Fibroblast of lung (primary cell): ENCODE measurements around the gene KIF26A. TPM values are rescaled to one million over a fixed set of nuclear protein-coding genes. Genes with fewer than 3 reads are reported as not detected.

Experiments used
- DNase-seq, 2 donors: peaks; one replicate each; pipeline versions ENCODE4 v3.0.0 to v3.0.0-alpha.2; 2010; ENCODE audit warnings: low read depth in 2 of 2
- H2AFZ ChIP-seq: 2 replicates; pipeline ENCODE4 v1.5.1; 2012; ENCODE audit warnings: low read length, control low read depth, inconsistent platforms
- H3K27ac ChIP-seq: 2 replicates; pipeline ENCODE4 v1.5.1; 2011; ENCODE audit warnings: low read length, control low read depth; ENCODE audit not compliant: insufficient read depth
- H3K27me3 ChIP-seq: 2 replicates; pipeline ENCODE4 v1.5.1; 2011; ENCODE audit warnings: mild to moderate bottlenecking, low read length; ENCODE audit not compliant: control insufficient read depth, insufficient read depth
- H3K36me3 ChIP-seq: 2 replicates; pipeline ENCODE4 v1.5.1; 2011; ENCODE audit warnings: low read length; ENCODE audit not compliant: control insufficient read depth, insufficient read depth
- H3K4me1 ChIP-seq: 2 replicates; pipeline ENCODE4 v1.5.1; 2011; ENCODE audit warnings: low read length; ENCODE audit not compliant: control insufficient read depth, insufficient read depth; ENCODE audit errors: extremely low read depth
- H3K4me2 ChIP-seq: 2 replicates; pipeline ENCODE4 v1.5.1; 2011; ENCODE audit warnings: low read length, control low read depth; ENCODE audit not compliant: insufficient read depth; ENCODE audit errors: extremely low read depth
- H3K4me3 ChIP-seq, 4 experiments: fragments of 200-600 bp in 1 of 4; sonication (generic) in 1 of 4; replicated peaks in 1 of 4; 2 replicates each; pipeline ENCODE4 v1.5.1; 2011 to 2016; ENCODE audit warnings: low read length in 4 of 4, low read depth in 3 of 4, mild to moderate bottlenecking in 3 of 4, control low read depth in 2 of 4, inconsistent platforms in 1 of 4, mixed read lengths in 1 of 4; ENCODE audit not compliant: insufficient read depth in 1 of 4; ENCODE audit errors: control extremely low read depth in 1 of 4
- H3K79me2 ChIP-seq: 2 replicates; pipeline ENCODE4 v1.5.1; 2012; ENCODE audit warnings: mild to moderate bottlenecking, low read length, inconsistent platforms; ENCODE audit not compliant: control insufficient read depth, insufficient read depth
- H3K9ac ChIP-seq: 2 replicates; pipeline ENCODE4 v1.5.1; 2011; ENCODE audit warnings: mild to moderate bottlenecking, low read length, control low read depth; ENCODE audit not compliant: insufficient read depth
- H3K9me3 ChIP-seq: 2 replicates; pipeline ENCODE4 v1.5.1; 2012; ENCODE audit warnings: low read depth, low read length; ENCODE audit not compliant: control insufficient read depth, insufficient read depth
- H4K20me1 ChIP-seq: 2 replicates; pipeline ENCODE4 v1.5.1; 2011; ENCODE audit warnings: low read length; ENCODE audit not compliant: control insufficient read depth, insufficient read depth; ENCODE audit errors: extremely low read depth
- EZH2 ChIP-seq: IDR thresholded peaks from 2 replicates; pipeline ENCODE4 v1.5.1; 2012; ENCODE audit warnings: low read length, control low read depth, mild to moderate bottlenecking; ENCODE audit errors: missing control alignments
- polyA plus RNA-seq, 2 donors: library from polyadenylated mRNA; depleted of rRNA in 1 of 2; stranded (reverse) in 1 of 2; unstranded in 1 of 2; fragments of >200 nt; gene quantifications; 2 replicates each; pipeline ENCODE4 v1.2.1, GENCODE V29; 2011 to 2012; ENCODE audit warnings: missing spikeins in 1 of 2
- total RNA-seq: library from RNA; depleted of rRNA; stranded (reverse); fragments of >200 nt; gene quantifications from 2 replicates; pipeline ENCODE4 v1.2.1, GENCODE V29; 2014
- TF ChIP-seq, protein P1 (sequence below), 2 donors: IDR thresholded peaks in 1 of 2; conservative IDR thresholded peaks in 1 of 2; 1 replicate in 1 of 2; 2 replicates in 1 of 2; pipeline ENCODE4 v1.5.1; 2011 to 2012; ENCODE audit warnings: low read length in 2 of 2, control low read depth in 1 of 2, inconsistent platforms in 1 of 2, low read depth in 1 of 2, mild to moderate bottlenecking in 1 of 2

KIF26A gene
- total and polyA plus RNA-seq, 2 donors (not counting 1 experiment from before 2014, with no cell fraction given): 0.01 to 2.0 TPM

DNA sequence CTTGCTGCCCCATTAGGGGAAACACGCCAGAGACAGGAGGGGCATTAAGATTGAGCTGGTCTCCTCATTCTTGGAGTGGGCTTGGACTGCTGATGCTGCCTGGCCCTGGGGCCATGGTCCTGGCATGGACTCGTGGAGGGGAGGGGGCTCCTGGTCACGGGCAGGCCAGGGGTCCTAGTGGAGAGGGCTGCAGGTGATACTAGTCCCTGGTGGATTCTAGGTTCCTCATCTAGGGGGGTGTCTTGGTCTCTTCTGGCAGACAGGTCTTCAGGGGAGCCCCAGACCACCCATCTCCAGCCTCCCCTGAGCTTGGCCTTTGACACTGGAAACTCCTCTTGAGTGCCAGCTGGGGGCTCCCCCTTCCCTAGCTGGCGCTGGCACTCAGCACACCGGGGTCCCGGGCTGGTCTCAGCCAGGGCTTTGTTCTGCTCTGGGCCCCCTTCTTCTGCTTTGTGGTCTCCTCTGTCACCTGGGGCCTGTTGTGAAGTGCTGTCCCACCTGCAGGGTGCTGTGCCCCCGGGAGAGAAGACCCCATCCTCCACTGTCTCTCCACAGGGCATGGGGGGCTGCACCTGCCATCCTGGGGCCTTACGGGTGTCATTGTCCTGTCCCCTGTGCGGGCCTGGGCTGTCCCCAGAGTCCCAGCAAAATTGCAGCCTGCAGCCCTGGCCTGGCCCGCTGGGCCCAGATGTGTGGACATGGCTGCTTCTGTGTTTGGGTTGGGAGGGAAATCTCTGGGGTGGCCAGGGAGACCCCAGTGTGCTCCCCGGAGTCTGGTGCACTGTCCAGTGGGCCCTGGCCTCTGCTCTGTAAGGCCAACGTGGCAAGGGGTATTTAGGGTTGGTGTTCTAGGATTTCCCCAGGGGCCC is 2.3 kb downstream of the KIF26A start:
- Histone ChIP-seq H3K27me3 (peaks cover 8% of the 10 kb centered on the region), H4K20me1 (no peaks in the 10 kb centered on the region), H3K9ac (no peak overlapping the region), H3K4me2 (no peak overlapping the region), H2AFZ (no peak overlapping the region), H3K79me2 (no peaks in the 10 kb centered on the region), H3K9me3 (no peaks in the 10 kb centered on the region), H3K4me1 (no peaks in the 10 kb centered on the region), H3K27ac (no peak overlapping the region), H3K36me3 (no peaks in the 10 kb centered on the region), H3K4me3 (no peak overlapping the region)
- no peak for TF ChIP-seq EZH2
- TF ChIP-seq, protein P1, sequence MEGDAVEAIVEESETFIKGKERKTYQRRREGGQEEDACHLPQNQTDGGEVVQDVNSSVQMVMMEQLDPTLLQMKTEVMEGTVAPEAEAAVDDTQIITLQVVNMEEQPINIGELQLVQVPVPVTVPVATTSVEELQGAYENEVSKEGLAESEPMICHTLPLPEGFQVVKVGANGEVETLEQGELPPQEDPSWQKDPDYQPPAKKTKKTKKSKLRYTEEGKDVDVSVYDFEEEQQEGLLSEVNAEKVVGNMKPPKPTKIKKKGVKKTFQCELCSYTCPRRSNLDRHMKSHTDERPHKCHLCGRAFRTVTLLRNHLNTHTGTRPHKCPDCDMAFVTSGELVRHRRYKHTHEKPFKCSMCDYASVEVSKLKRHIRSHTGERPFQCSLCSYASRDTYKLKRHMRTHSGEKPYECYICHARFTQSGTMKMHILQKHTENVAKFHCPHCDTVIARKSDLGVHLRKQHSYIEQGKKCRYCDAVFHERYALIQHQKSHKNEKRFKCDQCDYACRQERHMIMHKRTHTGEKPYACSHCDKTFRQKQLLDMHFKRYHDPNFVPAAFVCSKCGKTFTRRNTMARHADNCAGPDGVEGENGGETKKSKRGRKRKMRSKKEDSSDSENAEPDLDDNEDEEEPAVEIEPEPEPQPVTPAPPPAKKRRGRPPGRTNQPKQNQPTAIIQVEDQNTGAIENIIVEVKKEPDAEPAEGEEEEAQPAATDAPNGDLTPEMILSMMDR (conservative IDR thresholded peaks at IDR 0.05 in 1 of 2, IDR thresholded peaks at IDR 0.05 in 1 of 2; ENCODE audit: low read depth in 1 of 2, low read length in 2 of 2): no peak
- no peak for DNase-seq

DNA sequence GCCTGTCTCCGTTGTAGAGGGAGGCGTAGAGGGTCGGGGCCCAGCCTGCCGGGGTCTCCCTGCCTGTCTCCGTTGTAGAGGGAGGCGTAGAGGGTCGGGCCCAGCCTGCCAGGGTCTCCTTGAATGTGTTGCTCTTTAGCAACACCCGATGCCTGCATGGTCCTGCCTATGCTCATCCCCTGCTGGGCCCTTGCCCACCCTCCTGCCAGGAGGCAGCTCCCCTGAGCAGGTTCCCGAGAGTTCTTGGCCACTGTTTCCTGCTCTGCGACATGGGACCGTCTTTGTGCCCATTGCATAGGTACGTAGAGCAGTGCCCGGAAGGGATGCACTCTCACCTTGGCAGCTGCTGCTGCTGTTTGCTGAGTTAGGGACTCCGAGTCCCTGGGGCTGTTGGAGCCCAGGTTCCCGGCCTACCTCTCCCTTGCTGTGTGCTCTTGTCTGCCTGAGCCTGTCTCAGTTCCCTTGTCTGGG is 3.3 kb downstream of the KIF26A start:
- no peak overlapping the region for H3K4me3 ChIP-seq
- H3K27me3 ChIP-seq: peaks cover 3% of the 10 kb centered on the region
- H3K27ac ChIP-seq: no peak overlapping the region
- no peaks in the 10 kb centered on the region for H3K9me3 ChIP-seq
- no peak overlapping the region for H3K9ac ChIP-seq
- H2AFZ ChIP-seq: no peak overlapping the region
- H3K79me2 ChIP-seq: no peaks in the 10 kb centered on the region
- no peak for TF ChIP-seq EZH2
- TF ChIP-seq, protein P1 (conservative IDR thresholded peaks at IDR 0.05 in 1 of 2, IDR thresholded peaks at IDR 0.05 in 1 of 2; ENCODE audit: low read depth in 1 of 2, low read length in 2 of 2): no peak
- H3K4me2 ChIP-seq: no peak overlapping the region
- DNase-seq: no peak
- no peaks in the 10 kb centered on the region for H3K4me1 ChIP-seq
- no peaks in the 10 kb centered on the region for H4K20me1 ChIP-seq
- no peaks in the 10 kb centered on the region for H3K36me3 ChIP-seq

DNA sequence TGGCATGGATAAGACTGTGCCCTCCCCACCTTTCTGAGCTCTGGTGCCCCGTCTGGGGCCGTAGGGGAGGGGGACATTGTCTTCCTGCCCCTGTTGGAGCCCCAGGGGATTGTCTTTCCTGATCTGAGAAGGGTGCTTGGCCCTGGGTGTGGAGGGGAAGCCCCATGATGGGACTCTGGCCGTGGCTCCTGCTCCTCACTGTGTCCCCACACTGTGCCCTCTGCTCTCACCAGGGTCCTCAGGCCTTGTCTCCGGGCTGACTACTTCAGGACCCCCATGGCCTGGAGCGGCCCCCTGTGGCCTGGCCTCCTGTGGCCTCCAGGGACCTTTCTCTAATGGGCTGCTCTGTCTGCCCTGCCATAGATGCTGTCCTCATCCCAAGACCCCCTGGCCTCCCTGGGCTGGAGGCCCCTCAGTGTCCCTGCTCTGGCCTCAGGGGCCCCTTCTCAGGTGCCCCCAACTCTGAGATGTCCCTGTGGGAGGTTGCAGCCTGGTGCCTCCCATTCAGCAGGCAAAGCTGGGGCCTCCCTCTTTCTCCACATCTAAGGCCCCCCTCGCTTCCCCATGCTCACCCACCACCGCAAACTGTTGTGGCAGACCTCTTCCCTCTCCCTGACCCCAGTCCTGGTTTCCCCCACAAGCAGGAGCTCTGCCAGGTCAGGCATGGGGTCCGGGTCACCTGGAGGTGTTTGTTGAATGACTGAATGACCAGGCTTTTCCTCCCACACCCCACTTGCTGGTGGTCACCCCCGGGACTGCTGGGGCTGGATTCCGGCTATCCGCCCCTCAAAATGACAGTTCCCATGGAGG is 4.0 kb downstream of the KIF26A start:
- Histone ChIP-seq H4K20me1 (no peaks in the 10 kb centered on the region), H3K27ac (no peak overlapping the region), H2AFZ (no peak overlapping the region), H3K4me1 (no peaks in the 10 kb centered on the region), H3K4me2 (no peak overlapping the region), H3K4me3 (no peak overlapping the region), H3K9me3 (no peaks in the 10 kb centered on the region), H3K9ac (no peak overlapping the region), H3K79me2 (no peaks in the 10 kb centered on the region), H3K36me3 (no peaks in the 10 kb centered on the region), H3K27me3 (no peaks in the 10 kb centered on the region)
- DNase-seq: no peak
- TF ChIP-seq EZH2: no peak
- TF ChIP-seq, protein P1 (conservative IDR thresholded peaks at IDR 0.05 in 1 of 2, IDR thresholded peaks at IDR 0.05 in 1 of 2; ENCODE audit: low read depth in 1 of 2, low read length in 2 of 2): no peak
